ENCODE data around the gene TEK. TPM values are rescaled to one million over a fixed set of nuclear protein-coding genes. Genes with fewer than 3 reads are reported as not detected.

Gene TEK
- total and polyA plus RNA-seq, 9 of the 15 experiments (the other 6 are each of a cell fraction or from before 2014, with no cell fraction given): 0.03 to 0.13 (median 0.06) TPM

DNA sequence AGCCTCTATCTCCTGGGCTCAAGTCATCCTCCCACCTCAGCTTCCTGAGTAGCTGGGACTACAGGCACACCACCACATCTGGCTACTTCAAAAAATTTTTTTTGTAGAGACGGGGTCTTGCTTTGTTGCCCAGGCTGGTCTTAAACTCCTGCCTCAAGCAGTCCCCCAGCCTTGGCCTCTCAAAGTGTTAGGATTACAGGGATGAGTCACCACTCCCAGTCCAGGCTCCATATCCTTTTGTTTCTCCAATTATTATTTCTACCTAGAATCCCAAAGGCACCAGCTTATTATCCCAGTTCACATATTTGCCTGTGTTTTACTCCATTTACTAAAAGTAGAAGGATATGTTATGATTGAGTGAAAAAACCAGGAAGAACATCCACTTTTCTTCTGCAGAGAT, 84.9 kb downstream of the TEK start:
- CTCF ChIA-PET (ENCODE audit: low intra/inter-chr PET ratio): no interaction called here
- TF ChIP-seq DIDO1 (tag; IDR thresholded peaks at IDR 0.05; ENCODE audit: low read depth): no peak
- TF ChIP-seq, protein P1, sequence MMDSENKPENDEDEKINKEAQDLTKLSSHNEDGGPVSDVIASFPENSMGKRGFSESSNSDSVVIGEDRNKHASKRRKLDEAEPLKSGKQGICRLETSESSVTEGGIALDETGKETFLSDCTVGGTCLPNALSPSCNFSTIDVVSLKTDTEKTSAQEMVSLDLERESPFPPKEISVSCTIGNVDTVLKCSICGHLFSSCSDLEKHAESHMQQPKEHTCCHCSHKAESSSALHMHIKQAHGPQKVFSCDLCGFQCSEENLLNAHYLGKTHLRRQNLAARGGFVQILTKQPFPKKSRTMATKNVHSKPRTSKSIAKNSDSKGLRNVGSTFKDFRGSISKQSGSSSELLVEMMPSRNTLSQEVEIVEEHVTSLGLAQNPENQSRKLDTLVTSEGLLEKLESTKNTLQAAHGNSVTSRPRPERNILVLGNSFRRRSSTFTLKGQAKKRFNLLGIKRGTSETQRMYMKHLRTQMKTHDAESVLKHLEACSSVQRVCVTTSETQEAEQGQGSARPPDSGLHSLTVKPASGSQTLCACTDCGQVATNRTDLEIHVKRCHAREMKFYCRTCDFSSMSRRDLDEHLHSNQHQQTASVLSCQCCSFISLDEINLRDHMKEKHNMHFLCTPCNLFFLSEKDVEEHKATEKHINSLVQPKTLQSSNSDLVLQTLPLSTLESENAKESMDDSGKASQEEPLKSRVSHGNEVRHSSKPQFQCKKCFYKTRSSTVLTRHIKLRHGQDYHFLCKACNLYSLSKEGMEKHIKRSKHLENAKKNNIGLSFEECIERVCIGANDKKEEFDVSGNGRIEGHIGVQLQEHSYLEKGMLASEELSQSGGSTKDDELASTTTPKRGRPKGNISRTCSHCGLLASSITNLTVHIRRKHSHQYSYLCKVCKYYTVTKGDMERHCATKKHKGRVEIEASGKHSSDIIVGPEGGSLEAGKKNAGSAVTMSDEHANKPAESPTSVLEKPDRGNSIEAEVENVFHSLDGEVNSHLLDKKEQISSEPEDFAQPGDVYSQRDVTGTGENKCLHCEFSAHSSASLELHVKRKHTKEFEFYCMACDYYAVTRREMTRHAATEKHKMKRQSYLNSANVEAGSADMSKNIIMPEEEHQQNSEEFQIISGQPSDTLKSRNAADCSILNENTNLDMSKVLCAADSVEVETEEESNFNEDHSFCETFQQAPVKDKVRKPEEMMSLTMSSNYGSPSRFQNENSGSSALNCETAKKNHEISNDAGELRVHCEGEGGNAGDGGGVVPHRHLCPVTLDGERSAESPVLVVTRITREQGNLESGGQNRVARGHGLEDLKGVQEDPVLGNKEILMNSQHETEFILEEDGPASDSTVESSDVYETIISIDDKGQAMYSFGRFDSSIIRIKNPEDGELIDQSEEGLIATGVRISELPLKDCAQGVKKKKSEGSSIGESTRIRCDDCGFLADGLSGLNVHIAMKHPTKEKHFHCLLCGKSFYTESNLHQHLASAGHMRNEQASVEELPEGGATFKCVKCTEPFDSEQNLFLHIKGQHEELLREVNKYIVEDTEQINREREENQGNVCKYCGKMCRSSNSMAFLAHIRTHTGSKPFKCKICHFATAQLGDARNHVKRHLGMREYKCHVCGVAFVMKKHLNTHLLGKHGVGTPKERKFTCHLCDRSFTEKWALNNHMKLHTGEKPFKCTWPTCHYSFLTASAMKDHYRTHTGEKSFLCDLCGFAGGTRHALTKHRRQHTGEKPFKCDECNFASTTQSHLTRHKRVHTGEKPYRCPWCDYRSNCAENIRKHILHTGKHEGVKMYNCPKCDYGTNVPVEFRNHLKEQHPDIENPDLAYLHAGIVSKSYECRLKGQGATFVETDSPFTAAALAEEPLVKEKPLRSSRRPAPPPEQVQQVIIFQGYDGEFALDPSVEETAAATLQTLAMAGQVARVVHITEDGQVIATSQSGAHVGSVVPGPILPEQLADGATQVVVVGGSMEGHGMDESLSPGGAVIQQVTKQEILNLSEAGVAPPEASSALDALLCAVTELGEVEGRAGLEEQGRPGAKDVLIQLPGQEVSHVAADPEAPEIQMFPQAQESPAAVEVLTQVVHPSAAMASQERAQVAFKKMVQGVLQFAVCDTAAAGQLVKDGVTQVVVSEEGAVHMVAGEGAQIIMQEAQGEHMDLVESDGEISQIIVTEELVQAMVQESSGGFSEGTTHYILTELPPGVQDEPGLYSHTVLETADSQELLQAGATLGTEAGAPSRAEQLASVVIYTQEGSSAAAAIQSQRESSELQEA (IDR thresholded peaks at IDR 0.05; ENCODE audit: low read depth): no peak
- TF ChIP-seq KAT8 (IDR thresholded peaks at IDR 0.05; ENCODE audit: low read depth): no peak
- TF ChIP-seq RBM22 (IDR thresholded peaks at IDR 0.05; ENCODE audit: low read depth, low read length, poor library complexity, severe bottlenecking): no peak
- TF ChIP-seq XRCC3 (IDR thresholded peaks at IDR 0.05): no peak
- no peak for TF ChIP-seq RAD21 (CRISPR knock-in tag; conservative IDR thresholded peaks at IDR 0.05 in 1 of 2, IDR thresholded peaks at IDR 0.05 in 1 of 2)
- FAIRE-seq (no peak), ATAC-seq (no peak), DNase-seq (ENCODE audit: extremely low read depth in 1 of 4, low spot score in 3 of 4) (no peak)
- in situ Hi-C loops (cut with MboI): no loop called here
- intact Hi-C loops (cut with micrococcal nuclease): no loop called here
- Histone ChIP-seq H3K4me1 (replicated peaks in 1 of 2; ENCODE audit: control insufficient read depth in 2 of 2, insufficient read depth in 2 of 2, low read length in 2 of 2) (no peaks in the 10 kb centered on the region), H3K9me1 (ENCODE audit: control insufficient read depth, insufficient read depth, low read length) (no peaks in the 10 kb centered on the region), H2AFZ (ENCODE audit: low read depth, low read length) (no peak overlapping the region), H3K4me2 (ENCODE audit: insufficient read depth, low read length) (no peak overlapping the region), H3K79me2 (ENCODE audit: control insufficient read depth, insufficient read depth, low read length) (no peaks in the 10 kb centered on the region), H4K20me1 (replicated peaks; ENCODE audit: control insufficient read depth, insufficient read depth, low read length) (no peaks in the 10 kb centered on the region), H3K9ac (ENCODE audit: insufficient read depth in 1 of 2, low read depth in 2 of 2, low read length in 2 of 2) (no peak overlapping the region), H3K4me3 (no peak overlapping the region), H3K36me3 (ENCODE audit: control insufficient read depth, insufficient read depth, low read length) (no peaks in the 10 kb centered on the region), H3K27ac (ENCODE audit: extremely low read depth, low read depth, low read length) (no peak overlapping the region), H3K27me3 (ENCODE audit: control insufficient read depth in 2 of 2, insufficient read depth in 2 of 2, low read length in 2 of 2) (no peaks in the 10 kb centered on the region), H3K9me3 (replicated peaks; ENCODE audit: control insufficient read depth, insufficient read depth, low read depth, low read length) (no peaks in the 10 kb centered on the region)
- POLR2A ChIA-PET: no interaction called here
- BruUV-seq (replicated peaks): no TSS peak
- no CpG with 5 or more reads among the region's 1 CpG for WGBS (ENCODE audit: insufficient coverage, low coverage, missing lambda C conversion rate)
